ENCODE measurements around the gene NHLRC1.

Gene NHLRC1

GRCh38 chr6:18117136-18117535 lies 5.3 kb downstream of the NHLRC1 start:
- Histone ChIP-seq H3K27me3 (ENCODE audit: insufficient read depth, insufficient read length) (no peaks in the 10 kb centered on the region), H3K4me1 (ENCODE audit: insufficient read depth, insufficient read length) (peaks cover 1% of the 10 kb centered on the region), H3K9ac (ENCODE audit: insufficient read length, low read depth) (no peak overlapping the region), H3K4me3 (ENCODE audit: insufficient read length, low read depth) (no peak overlapping the region), H3K36me3 (ENCODE audit: insufficient read depth, insufficient read length, low read length) (no peaks in the 10 kb centered on the region), H3K9me3 (ENCODE audit: insufficient read depth, low read length) (no peaks in the 10 kb centered on the region)
- no peak for TF ChIP-seq SUZ12 (IDR thresholded peaks at IDR 0.05; ENCODE audit: extremely low read depth, insufficient read depth, insufficient read length)
- TF ChIP-seq YY1 (IDR thresholded peaks at IDR 0.05; ENCODE audit: insufficient read depth, insufficient read length) = no peak
- no peak for TF ChIP-seq ZNF274 (IDR thresholded peaks at IDR 0.05; ENCODE audit: low read depth, low read length)
- no peak for DNase-seq (ENCODE audit: low read depth, low spot score)

GRCh38 chr6:18115356-18115755 lies 7.1 kb downstream of the NHLRC1 start:
- H3K9me3 ChIP-seq (ENCODE audit: insufficient read depth, low read length) = no peaks in the 10 kb centered on the region
- H3K4me3 ChIP-seq (ENCODE audit: insufficient read length, low read depth) = no peak overlapping the region
- TF ChIP-seq SUZ12 (IDR thresholded peaks at IDR 0.05; ENCODE audit: extremely low read depth, insufficient read depth, insufficient read length) (no peak), ZNF274 (IDR thresholded peaks at IDR 0.05; ENCODE audit: low read depth, low read length) (no peak), YY1 (IDR thresholded peaks at IDR 0.05; ENCODE audit: insufficient read depth, insufficient read length) (no peak)
- no peaks in the 10 kb centered on the region for H3K27me3 ChIP-seq (ENCODE audit: insufficient read depth, insufficient read length)
- no peaks in the 10 kb centered on the region for H3K4me1 ChIP-seq (ENCODE audit: insufficient read depth, insufficient read length)
- H3K36me3 ChIP-seq (ENCODE audit: insufficient read depth, insufficient read length, low read length) = no peaks in the 10 kb centered on the region
- H3K9ac ChIP-seq (ENCODE audit: insufficient read length, low read depth) = no peak overlapping the region
- no peak for DNase-seq (ENCODE audit: low read depth, low spot score)

- no peak overlapping the region for H3K4me3 ChIP-seq (ENCODE audit: insufficient read length, low read depth)
- H3K4me1 ChIP-seq (ENCODE audit: insufficient read depth, insufficient read length) = no peaks in the 10 kb centered on the region
- H3K36me3 ChIP-seq (ENCODE audit: insufficient read depth, insufficient read length, low read length) = no peaks in the 10 kb centered on the region
- H3K9me3 ChIP-seq (ENCODE audit: insufficient read depth, low read length) = no peaks in the 10 kb centered on the region
- no peak for DNase-seq (ENCODE audit: low read depth, low spot score)
- H3K9ac ChIP-seq (ENCODE audit: insufficient read length, low read depth) = no peak overlapping the region
- TF ChIP-seq YY1 (IDR thresholded peaks at IDR 0.05; ENCODE audit: insufficient read depth, insufficient read length) (no peak), SUZ12 (IDR thresholded peaks at IDR 0.05; ENCODE audit: extremely low read depth, insufficient read depth, insufficient read length) (no peak), ZNF274 (IDR thresholded peaks at IDR 0.05; ENCODE audit: low read depth, low read length) (no peak)
- no peaks in the 10 kb centered on the region for H3K27me3 ChIP-seq (ENCODE audit: insufficient read depth, insufficient read length)
Measured at GRCh38 chr6:18110162-18110561, 12.3 kb downstream of the NHLRC1 start.

- Histone ChIP-seq H3K9me3 (ENCODE audit: insufficient read depth, low read length) (no peaks in the 10 kb centered on the region), H3K36me3 (ENCODE audit: insufficient read depth, insufficient read length, low read length) (no peaks in the 10 kb centered on the region), H3K4me3 (ENCODE audit: insufficient read length, low read depth) (no peak overlapping the region), H3K27me3 (ENCODE audit: insufficient read depth, insufficient read length) (no peaks in the 10 kb centered on the region), H3K4me1 (ENCODE audit: insufficient read depth, insufficient read length) (no peaks in the 10 kb centered on the region), H3K9ac (ENCODE audit: insufficient read length, low read depth) (no peak overlapping the region)
- TF ChIP-seq YY1 (IDR thresholded peaks at IDR 0.05; ENCODE audit: insufficient read depth, insufficient read length) = no peak
- DNase-seq (ENCODE audit: low read depth, low spot score) = no peak
Measured at GRCh38 chr6:18107061-18107460, 15.4 kb downstream of the NHLRC1 start.

GRCh38 chr6:18102783-18103509 lies 19.5 kb downstream of the NHLRC1 start:
- DNase-seq (ENCODE audit: low read depth, low spot score) = no peak
- Histone ChIP-seq H3K9ac (ENCODE audit: insufficient read length, low read depth) (no peak overlapping the region), H3K27me3 (ENCODE audit: insufficient read depth, insufficient read length) (no peaks in the 10 kb centered on the region), H3K4me3 (ENCODE audit: insufficient read length, low read depth) (no peak overlapping the region), H3K9me3 (ENCODE audit: insufficient read depth, low read length) (no peaks in the 10 kb centered on the region), H3K4me1 (ENCODE audit: insufficient read depth, insufficient read length) (no peaks in the 10 kb centered on the region), H3K36me3 (ENCODE audit: insufficient read depth, insufficient read length, low read length) (no peaks in the 10 kb centered on the region)
- no peak for TF ChIP-seq ZNF274 (IDR thresholded peaks at IDR 0.05; ENCODE audit: low read depth, low read length)
- no peak for TF ChIP-seq YY1 (IDR thresholded peaks at IDR 0.05; ENCODE audit: insufficient read depth, insufficient read length)
- TF ChIP-seq SUZ12 (IDR thresholded peaks at IDR 0.05; ENCODE audit: extremely low read depth, insufficient read depth, insufficient read length) = no peak

GRCh38 chr6:18101873-18102272 lies 20.6 kb downstream of the NHLRC1 start:
- Histone ChIP-seq H3K27me3 (ENCODE audit: insufficient read depth, insufficient read length) (no peaks in the 10 kb centered on the region), H3K9me3 (ENCODE audit: insufficient read depth, low read length) (no peaks in the 10 kb centered on the region), H3K36me3 (ENCODE audit: insufficient read depth, insufficient read length, low read length) (no peaks in the 10 kb centered on the region), H3K4me3 (ENCODE audit: insufficient read length, low read depth) (no peak overlapping the region), H3K4me1 (ENCODE audit: insufficient read depth, insufficient read length) (no peaks in the 10 kb centered on the region), H3K9ac (ENCODE audit: insufficient read length, low read depth) (no peak overlapping the region)
- no peak for TF ChIP-seq YY1 (IDR thresholded peaks at IDR 0.05; ENCODE audit: insufficient read depth, insufficient read length)
- TF ChIP-seq SUZ12 (IDR thresholded peaks at IDR 0.05; ENCODE audit: extremely low read depth, insufficient read depth, insufficient read length) = no peak
- no peak for TF ChIP-seq ZNF274 (IDR thresholded peaks at IDR 0.05; ENCODE audit: low read depth, low read length)
- no peak for DNase-seq (ENCODE audit: low read depth, low spot score)

- TF ChIP-seq ZNF274 (IDR thresholded peaks at IDR 0.05; ENCODE audit: low read depth, low read length) (no peak), YY1 (IDR thresholded peaks at IDR 0.05; ENCODE audit: insufficient read depth, insufficient read length) (no peak)
- Histone ChIP-seq H3K9ac (ENCODE audit: insufficient read length, low read depth) (no peak overlapping the region), H3K4me1 (ENCODE audit: insufficient read depth, insufficient read length) (no peaks in the 10 kb centered on the region), H3K4me3 (ENCODE audit: insufficient read length, low read depth) (no peak overlapping the region), H3K9me3 (ENCODE audit: insufficient read depth, low read length) (no peaks in the 10 kb centered on the region), H3K27me3 (ENCODE audit: insufficient read depth, insufficient read length) (no peaks in the 10 kb centered on the region), H3K36me3 (ENCODE audit: insufficient read depth, insufficient read length, low read length) (no peaks in the 10 kb centered on the region)
- DNase-seq (ENCODE audit: low read depth, low spot score) = no peak
Measured at GRCh38 chr6:18101271-18101670, 21.2 kb downstream of the NHLRC1 start.
